Brain pericyte (primary cell): ENCODE results near the gene NPEPPS.

ENCODE experiments used
- DNase-seq: peaks from one replicate; pipeline ENCODE4 v3.0.0-alpha.2; 2012; ENCODE audit warnings: low read depth, low spot score

The NPEPPS gene

DNA sequence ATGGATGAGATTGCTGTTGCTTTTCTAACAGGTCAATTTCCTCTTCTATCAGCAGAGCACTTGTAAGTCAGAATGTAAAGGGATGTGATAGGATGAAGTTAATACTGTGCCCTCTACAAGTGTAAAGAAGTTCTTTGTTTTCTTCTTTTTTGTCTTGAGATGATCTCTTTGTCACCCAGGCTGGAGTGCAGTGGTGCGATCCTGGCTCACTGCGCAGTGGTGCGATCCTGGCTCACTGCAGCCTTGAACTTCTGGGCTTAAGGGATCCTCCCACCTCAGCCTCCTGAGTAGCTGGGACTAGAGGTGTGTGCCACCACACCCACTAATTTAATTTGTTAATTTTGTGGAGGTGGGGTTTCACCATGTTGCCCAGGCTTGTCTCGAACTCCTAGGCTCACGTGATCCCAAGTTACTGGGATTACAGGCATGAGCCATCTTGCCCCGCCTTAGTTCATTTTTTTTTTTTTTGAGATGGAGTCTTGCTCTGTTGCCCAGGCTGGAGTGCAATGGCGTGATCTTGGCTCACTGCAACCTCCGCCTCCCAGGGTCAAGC is 97.2 kb downstream of the NPEPPS start:
- DNase-seq: no peak

DNA sequence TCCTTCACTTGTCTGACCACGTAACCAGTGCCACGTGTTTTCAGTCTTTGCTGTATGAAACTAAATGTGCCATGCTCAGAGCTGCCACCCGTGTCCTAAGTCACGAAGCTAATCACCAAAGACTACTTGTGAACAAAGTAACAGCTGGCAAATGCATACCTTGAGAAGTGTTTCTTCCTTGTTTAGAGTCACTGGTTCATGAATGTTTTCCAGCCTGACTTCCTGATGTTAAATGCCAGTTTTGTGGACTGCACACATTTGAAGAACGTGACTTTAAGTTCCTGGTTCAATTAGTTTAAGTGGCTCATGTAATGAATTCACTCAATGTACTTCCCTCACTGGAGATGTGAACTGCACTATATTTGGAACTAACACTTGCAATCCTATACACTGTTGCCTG is 98.9 kb downstream of the NPEPPS start:
- no peak for DNase-seq

DNA sequence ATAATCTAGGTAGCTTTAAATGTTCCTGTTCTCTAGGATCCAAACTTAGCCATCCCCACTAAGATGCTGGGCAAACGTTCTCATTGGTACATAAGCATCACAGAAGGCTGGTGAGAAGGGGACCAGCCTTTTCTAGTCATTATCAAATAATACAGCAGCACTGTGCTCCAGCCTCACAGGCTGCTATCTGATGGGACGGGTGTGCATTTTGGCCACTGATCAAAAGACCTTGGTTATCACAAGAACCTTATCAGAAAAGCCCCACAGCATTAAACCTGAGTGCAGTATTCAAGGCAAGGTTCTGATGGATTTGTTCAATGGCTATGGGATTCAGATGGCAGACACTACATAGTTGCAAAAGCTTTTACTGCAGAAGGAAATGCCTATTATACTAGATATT is 99.7 kb downstream of the NPEPPS start:
- no peak for DNase-seq

DNA sequence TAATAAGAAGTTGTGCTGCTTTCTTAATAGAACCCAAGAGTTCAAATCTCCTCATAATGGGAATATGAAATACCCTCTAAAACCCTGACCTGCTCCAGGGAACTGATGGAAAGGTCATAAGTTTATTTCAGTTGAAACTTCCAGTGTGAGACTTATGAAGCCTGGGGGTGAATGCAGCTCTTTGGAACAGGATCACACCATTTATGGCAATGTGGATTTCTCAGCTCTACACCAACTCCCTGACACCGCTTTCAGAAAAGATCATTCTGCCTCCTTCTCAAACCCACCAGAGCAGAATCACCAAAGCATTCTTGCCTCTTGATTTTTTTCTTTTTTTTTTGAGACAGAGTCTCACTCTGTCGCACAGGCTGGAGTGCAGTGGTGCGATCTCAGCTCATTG is 102.1 kb downstream of the NPEPPS start:
- DNase-seq: no peak

DNA sequence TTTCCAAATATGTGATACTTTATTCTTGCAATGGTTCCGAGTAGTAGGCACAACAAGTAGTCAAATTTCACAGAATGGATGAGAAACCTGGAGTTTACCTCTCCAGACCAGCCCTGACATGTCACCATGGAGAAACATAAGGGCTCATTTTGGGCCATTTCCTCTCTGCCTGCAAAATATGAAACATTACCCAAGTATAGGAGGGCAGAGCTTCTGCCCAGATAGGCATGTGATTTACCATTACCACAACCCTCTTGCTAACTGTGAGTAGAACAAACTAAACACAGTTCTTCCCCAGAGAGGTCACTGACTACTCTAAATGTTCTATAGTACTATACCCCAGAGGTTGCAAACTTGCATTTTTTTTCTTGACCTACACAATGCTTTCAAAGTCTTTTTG is 103.1 kb downstream of the NPEPPS start:
- DNase-seq: no peak

DNA sequence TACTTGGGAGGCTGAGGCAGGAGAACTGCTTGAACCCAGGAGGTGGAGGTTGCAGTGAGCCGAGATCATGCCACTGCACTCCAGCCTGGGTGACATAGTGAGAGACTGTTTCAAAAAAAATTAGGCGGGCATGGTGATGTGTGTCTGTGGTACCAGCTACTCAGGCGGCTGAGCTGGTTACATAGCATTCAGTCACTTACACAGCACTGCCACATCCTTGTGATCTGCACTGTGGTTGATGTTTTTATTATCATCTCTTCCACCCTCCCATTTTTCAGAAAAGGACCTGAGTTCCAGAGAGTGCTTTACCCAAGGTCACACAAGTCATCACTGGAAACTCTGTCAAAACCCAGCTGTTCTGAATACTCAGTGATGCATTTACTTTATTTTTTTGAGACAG is 104.0 kb downstream of the NPEPPS start:
- DNase-seq: no peak

DNA sequence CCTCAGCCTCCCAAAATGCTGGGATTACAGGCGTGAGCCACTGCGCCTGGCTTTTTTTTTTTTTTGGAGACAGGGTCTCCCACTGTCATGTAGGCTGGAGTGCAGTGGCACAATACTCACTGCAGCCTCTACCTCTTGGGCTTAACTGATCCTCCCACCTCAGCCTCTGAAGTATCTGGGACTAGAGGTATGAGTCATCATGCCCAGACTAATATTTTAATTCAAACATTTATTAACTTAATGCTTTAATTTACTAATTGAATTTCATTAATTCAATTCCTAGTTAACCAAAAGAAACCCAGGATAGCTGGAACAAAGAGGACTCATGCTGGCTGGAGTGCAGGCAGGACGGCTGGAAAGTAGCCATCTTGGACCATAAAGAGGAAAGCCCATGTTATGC is 104.8 kb downstream of the NPEPPS start:
- no peak for DNase-seq

DNA sequence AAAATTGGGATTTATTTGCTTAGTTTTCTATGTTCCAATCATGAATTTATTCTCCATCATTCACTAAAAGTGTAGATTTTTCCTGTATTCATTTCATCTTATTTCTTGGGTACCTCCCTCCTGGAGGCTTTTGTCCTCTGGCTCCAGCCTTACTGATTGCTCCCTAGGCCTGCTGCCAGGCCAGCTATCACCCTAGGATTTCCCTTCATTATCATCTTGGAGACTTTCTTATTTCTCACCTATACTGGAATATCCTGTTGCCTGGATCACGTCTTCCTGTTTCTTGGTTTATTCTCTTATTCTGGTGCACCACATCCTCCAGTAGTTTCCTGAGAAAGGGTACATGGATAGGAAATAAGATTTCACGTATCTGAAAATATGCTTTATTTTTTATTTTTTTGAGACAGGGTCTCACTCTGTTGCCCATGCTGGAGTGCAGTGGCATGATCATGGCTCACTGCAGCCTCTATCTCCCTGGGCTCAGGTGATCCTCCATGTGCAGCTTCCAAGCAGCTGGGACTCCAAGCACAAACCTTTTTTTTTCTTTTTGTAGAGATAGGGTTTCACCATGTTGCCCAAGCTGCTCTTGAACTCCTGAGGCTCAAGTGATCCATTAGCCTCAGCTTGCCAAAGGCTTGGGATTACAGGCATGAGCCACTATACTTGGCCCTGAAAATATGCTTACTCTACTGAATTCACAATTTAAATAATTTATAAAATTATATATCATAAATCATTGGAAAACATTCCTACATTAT is 105.5 kb downstream of the NPEPPS start:
- no peak for DNase-seq

DNA sequence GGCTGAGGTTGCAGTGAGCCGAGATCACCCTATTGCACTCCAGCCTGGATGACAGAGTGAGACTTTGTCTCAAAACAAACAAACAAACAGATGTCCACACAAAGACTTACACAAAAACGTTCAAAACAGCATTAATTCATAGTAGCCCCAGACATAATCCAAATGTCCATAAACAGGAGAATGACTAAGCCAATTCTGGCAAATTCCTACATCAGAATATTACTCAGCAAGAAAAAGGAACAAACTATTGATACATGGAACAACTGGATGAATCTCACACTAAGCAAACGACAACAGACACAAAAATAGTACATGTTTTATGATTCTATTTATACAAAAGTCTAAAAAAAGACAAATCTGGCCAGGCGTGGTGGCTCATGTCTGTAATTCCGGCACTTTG is 108.0 kb downstream of the NPEPPS start:
- no peak for DNase-seq

DNA sequence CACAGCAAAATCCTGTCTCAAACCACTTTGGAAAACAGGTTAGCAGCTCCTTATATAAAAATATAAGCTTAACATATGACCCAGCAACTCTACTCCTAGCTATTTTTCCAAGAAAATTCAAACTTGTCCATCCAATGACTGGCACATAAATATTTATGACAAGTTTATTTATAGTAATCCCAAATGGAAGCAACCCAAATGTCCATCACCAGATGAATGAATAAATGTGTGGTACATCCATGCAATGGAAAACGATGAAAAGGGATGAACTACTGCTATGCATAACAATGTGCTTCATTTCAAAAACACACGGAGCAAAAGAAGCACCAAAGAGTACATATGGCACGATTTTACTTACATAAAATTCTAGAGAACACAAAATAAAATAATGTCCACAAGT is 109.2 kb downstream of the NPEPPS start:
- DNase-seq: no peak

DNA sequence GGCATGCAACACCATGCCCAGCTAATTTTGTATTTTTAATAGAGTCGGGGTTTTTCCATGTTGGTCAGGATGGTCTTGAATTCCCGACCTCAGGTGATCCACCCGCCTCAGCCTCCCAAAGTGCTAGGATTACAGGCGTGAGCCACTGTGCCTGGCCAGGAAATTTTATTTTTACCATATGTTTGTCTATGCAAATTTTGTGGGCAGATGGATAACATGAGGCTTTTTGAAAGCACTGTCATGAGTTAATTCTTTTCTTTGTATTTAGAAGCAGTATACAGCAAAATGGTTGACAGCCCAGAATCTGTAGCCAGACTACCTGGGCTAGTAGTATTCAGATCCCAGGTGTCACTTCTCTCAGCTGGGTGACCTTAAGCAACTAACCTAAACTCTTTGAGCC is 110.3 kb downstream of the NPEPPS start:
- no peak for DNase-seq

DNA sequence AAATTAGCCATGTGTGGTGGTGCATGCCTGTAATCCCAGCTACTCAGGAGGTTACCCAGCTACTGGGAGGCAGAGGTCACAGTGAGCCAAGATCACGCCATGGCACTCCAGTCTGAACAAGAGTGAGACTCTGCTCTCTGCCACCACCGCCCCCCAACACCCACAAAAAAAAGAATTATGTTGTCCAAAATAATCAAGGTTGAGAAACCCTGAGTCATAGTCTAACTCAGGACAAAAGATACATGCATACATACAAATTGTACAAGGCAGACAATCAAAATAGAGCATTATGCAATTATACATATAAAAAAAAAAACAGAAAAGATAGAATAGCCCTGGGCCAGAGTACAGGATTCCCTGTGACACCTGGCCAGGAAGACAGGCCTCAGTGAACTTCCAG is 112.2 kb downstream of the NPEPPS start:
- no peak for DNase-seq

DNA sequence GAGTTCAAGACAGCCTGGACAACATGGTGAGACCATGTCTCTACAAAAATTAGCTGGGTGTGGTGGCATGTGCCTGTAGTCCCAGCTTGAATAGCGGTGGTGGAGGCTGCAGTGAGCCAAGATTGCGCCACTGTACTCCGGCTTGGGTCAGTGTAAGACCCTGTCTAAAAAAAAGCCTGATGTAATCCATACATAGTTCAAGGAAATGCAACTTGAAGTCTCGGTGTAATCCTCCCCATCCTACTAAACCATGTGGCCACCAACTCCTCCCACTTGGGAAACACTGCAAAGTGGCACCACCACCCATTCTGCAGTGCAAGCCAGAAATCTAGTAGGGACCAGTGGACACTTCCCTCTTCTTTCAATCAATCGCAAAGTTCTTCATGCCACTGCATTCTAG is 113.4 kb downstream of the NPEPPS start:
- no peak for DNase-seq

DNA sequence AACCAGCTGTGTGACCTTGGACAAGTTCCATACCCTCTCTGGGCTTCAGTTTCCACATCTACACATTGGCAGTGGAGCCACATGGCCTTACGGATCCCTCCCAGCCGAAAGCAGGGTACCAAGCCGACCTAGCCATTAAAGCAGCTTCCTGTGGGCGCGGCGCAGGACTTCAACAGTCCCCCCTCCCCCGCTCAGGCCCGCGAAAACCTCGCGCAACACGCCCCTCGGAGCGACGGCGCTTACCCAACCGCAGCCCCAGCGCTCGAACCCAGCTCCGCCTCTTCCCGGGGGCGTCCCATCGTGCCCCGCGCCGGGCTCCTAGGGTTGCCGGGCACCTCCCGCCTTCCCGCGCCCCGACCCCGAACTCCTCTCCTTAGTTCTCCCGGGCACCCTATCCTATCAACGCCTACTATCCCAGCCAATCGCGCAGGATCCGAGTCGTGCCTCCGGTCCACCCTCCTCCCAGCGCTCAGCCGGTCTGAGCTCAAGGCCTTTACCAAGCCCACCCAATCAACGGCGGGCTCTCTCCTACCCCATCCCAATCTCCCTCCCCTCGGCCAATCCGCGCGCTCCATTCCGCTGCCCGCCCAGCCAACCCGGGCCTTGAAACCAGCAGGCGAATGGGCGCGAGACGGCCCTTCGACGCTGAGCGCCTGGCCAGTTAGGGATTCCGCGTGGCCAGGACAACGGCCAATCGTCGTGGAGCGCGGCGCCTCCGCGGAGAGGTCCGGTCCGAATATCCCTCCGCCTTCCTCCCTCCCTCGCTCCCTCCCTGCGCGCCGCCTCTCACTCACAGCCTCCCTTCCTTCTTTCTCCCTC is 118.5 kb downstream of the NPEPPS start, which contains the start of gene KPNB1:
TSS of gene KPNB1 (plus strand) at position 767 of the 819 bp plus-strand sequence. CDS start 326 bp downstream, outside the sequence.
- peak; percentile 100 for DNase-seq

DNA sequence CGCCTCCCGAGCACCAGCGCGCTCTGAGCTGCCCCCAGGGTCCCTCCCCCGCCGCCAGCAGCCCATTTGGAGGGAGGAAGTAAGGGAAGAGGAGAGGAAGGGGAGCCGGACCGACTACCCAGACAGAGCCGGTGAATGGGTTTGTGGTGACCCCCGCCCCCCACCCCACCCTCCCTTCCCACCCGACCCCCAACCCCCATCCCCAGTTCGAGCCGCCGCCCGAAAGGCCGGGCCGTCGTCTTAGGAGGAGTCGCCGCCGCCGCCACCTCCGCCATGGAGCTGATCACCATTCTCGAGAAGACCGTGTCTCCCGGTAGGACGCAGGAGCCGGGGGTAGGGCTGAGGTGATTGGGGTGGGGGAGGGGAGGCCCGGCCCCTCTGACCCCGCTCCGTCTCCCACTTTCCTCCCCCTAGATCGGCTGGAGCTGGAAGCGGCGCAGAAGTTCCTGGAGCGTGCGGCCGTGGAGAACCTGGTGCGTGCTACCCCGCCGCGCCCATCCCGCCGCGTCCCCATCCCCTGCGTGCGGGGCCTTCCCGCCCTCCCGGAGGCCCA is 119.1 kb downstream of the NPEPPS start:
- DNase-seq: no peak

DNA sequence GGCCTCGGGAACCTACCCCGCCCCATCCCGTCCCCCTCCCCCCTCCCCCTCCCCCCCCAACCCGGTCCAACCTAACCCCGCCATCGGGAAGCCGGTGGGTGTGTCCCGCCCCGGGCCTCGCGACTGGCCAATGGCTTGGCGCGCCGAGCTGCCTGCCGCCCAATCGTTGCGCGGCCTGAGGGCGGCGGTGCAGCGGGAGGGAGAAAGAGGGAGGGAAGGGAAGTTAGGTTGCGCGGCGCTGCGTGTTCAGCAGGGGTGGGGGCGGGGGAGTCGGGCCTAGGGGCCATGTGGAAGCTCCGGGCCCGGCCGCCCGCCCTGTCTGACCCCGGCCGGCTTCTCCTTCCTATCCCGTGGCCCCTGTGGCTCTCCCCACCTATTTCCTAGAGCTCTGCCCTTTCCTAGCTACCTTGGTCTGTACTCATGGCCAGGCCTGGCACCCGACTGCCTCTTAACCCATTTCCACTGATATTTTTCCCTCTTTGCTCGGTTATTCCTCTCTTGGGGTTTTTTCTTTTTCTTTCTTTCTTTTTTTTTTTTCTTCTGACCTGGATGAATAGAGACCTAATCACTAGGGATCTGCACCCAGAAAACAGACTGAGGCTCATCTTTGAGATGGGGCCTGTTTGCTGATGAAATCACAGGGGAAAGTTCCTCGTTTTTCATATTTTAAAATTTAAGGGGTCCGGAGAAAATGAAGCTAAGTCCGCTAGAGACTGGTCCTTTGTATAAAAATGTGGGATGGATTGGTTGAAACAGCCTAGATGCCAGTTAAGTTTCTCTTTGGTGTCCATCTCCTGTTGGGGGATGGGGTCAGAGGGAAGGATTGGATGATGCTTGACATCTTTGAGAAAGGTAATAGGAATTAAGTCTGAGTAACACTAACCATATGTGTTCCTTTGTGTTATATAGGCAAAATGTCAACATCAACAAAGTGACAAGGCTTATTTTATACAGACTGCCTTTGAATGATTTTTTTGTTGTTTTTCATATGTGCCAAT is 119.9 kb downstream of the NPEPPS start:
- DNase-seq: peak; percentile 73

DNA sequence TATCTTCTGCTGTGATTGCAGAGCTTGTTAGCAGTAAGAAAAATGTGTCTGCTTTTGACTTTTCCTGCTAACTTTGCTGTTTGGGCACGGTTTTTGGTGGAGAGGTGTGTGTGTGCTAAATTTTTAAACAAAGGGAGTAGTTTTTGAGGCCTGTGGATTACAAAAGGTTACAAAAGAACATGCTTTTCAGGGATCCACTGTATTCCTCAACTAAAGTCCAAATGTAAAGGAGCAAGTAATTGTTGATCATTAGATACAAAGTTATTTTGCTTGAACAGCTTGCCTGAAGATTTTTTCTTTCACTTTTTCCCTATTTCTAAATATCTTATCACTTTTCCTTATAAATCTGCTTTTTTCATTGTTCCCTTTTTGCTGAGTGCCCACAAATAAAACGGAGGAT is 120.8 kb downstream of the NPEPPS start:
- DNase-seq: no peak

DNA sequence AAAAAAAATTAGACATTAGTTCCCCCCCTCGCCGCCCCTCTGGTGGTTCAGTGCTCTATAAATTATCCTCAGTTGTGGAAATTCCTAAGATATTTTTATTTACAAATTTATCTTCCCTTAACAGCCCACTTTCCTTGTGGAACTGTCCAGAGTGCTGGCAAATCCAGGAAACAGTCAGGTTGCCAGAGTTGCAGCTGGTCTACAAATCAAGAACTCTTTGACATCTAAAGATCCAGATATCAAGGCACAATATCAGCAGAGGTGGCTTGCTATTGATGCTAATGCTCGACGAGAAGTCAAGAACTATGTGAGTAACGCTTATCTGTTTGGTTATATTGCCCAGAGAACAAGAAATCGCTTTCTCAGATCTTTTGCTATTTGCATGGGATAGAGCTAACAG is 121.7 kb downstream of the NPEPPS start:
- DNase-seq: no peak

DNA sequence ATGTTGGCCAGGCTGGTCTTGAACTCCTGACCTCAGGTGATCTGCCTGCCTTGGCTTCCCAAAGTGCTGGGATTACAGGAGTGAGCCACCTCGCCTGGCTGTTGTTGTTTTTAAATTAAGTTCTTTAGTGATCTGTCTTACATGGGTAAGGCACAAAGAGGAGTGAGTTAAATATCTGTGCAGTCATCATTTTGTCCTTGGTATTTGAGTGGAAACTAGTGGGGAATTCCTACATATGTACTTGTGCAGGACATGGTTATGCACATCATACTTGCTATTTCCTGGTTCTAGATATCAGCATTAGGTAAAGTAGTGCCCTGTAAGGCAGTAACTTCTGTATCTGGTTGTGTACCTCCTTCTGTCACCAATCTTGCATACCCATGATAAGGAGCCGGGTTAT is 122.5 kb downstream of the NPEPPS start:
- no peak for DNase-seq

DNA sequence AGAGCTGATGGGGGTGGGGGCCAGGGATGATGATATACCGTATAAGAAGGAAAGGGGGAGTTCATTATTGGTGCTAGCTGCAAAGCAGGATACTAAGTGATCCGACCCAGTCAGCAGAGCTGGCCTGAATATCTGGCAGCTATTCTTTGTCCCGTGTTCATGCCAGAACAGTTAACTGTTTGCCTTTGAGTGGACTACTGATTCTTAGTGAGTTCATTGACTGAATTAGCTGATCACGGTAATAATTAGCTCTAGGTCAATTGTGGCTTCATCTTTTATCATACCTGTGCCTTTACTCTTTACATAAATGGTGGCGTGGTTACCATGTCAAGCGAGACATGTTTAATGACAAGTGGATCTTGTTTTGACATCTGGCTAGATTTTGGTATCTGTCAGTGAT is 124.1 kb downstream of the NPEPPS start:
- DNase-seq: no peak

DNA sequence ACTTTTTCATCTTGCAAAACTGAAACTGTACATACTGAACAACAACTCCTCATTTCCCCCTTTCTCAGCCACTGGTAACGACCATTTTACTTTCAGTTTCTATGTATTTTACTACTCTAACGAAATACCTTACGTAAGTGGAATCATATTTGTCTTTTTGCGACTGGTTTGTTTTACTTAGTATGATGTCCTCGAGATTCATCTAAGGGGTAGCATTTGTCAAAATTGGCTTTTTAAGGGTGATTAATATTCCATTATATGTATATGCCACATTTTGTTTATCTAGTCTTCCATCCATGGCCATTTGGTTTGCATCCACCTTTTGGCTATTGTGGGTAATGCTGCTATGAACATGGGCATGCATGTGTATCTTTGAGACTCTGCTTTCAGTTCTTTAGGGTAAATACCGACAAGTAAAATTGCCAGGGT is 129.2 kb downstream of the NPEPPS start:
- no peak for DNase-seq
